Left ventricle myocardium inferior (tissue), 1 donor: ENCODE measurements around the gene VRTN. TPM values are rescaled to one million over a fixed set of nuclear protein-coding genes. Genes with fewer than 3 reads are reported as not detected.

Experiments
- DNase-seq: peaks from one replicate; pipeline ENCODE4 v3.0.0-alpha.2; 2020
- H3K27ac ChIP-seq: fragments of 200-600 bp; replicated peaks from 2 replicates; pipeline ENCODE4 v1.8.0; 2021
- H3K27me3 ChIP-seq: fragments of 200-600 bp; 2 replicates; pipeline ENCODE4 v1.8.0; 2021; ENCODE audit warnings: low read depth
- H3K36me3 ChIP-seq: fragments of 200-600 bp; 2 replicates; pipeline ENCODE4 v1.8.0; 2021
- H3K4me1 ChIP-seq: fragments of 200-600 bp; 2 replicates; pipeline ENCODE4 v1.8.0; 2021
- H3K4me3 ChIP-seq: fragments of 200-600 bp; 2 replicates; pipeline ENCODE4 v1.8.0; 2021; ENCODE audit warnings: mild to moderate bottlenecking, moderate library complexity
- H3K9me3 ChIP-seq: fragments of 200-600 bp; replicated peaks from 2 replicates; pipeline ENCODE4 v1.8.0; 2021
- CTCF ChIP-seq: fragments of 200-600 bp; IDR thresholded peaks from 2 replicates; pipeline ENCODE4 v1.8.0; 2021; ENCODE audit warnings: antibody characterized with exemption, mild to moderate bottlenecking, borderline replicate concordance
- intact Hi-C: fragments of 100-400 bp; cut with micrococcal nuclease; formaldehyde crosslinking; loops from one replicate; pipeline ENCODE4 v1.11.0; 2022
- total RNA-seq: library from RNA; stranded (reverse); fragmentation: NEBNext Ultra II Directional; extraction: Animal tissue kit (Norgen Biotek cat#: 25700); gene quantifications from one replicate; pipeline ENCODE4 v1.2.1, GENCODE V29; 2021
- donor health status: DM: no; HTN: yes; CAD: no; lungs with severe emphysema.

The VRTN gene
- total RNA-seq, 1 donor from 2014 or later = not detected

GRCh38 chr14:74401504-74402241 is 53.4 kb downstream of the VRTN start:
- H3K36me3 ChIP-seq = no peaks in the 10 kb centered on the region
- peak overlapping the region; percentile 45 for H3K4me3 ChIP-seq
- H3K27me3 ChIP-seq = peaks cover 62% of the 10 kb centered on the region
- TF ChIP-seq CTCF = no peak
- H3K9me3 ChIP-seq = no peaks in the 10 kb centered on the region
- intact Hi-C loops = no loop called here
- peaks cover 20% of the 10 kb centered on the region for H3K4me1 ChIP-seq
- peak; percentile 29 for DNase-seq
- H3K27ac ChIP-seq = no peak overlapping the region

DNA sequence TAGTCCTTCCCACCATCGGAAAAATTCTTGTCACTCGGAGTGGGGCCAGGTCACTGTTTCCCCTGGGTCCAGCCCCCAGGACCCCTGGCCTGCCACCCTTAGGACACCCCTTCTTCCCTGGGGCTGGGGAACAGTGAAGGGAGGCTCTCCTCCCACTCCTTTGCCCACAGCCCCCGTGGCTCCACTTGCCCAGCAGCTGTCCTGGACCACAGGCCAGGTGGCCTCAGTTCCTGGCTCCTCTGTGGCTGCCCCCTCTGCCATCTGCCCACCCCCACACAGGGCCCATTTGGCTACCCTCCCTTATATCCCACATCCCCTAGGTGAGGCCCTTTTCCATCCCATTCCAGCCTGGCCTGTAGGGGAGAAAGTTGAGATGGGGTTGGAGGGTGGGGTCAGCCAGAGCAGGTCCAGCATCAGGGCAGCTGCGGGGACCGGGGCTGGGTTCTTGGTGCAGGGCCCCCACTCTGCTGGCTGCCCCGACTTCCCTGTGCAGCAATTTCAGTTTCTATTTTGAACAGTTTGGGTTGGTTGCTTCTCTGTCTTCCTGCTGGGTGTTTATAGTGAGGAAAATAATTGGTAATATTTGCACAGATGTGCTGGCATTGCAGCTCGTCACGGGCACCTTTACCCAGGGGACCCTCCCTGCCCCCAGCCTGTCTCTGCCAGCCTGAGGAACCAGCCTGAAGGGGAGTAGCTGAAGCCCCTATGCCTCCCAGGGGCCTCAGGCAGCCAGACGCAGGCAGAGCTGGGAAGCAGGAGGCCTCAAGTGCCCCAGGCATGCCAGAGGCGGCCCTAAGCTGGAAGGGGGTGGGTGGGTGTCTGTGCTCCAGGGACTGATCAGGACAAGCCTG is 54.4 kb downstream of the VRTN start:
- no peaks in the 10 kb centered on the region for H3K9me3 ChIP-seq
- intact Hi-C loops = no loop called here
- H3K4me3 ChIP-seq = no peak overlapping the region
- peaks cover 65% of the 10 kb centered on the region for H3K27me3 ChIP-seq
- no peak for TF ChIP-seq CTCF
- no peak for DNase-seq
- H3K36me3 ChIP-seq = no peaks in the 10 kb centered on the region
- no peak overlapping the region for H3K27ac ChIP-seq
- peaks cover 20% of the 10 kb centered on the region for H3K4me1 ChIP-seq

DNA sequence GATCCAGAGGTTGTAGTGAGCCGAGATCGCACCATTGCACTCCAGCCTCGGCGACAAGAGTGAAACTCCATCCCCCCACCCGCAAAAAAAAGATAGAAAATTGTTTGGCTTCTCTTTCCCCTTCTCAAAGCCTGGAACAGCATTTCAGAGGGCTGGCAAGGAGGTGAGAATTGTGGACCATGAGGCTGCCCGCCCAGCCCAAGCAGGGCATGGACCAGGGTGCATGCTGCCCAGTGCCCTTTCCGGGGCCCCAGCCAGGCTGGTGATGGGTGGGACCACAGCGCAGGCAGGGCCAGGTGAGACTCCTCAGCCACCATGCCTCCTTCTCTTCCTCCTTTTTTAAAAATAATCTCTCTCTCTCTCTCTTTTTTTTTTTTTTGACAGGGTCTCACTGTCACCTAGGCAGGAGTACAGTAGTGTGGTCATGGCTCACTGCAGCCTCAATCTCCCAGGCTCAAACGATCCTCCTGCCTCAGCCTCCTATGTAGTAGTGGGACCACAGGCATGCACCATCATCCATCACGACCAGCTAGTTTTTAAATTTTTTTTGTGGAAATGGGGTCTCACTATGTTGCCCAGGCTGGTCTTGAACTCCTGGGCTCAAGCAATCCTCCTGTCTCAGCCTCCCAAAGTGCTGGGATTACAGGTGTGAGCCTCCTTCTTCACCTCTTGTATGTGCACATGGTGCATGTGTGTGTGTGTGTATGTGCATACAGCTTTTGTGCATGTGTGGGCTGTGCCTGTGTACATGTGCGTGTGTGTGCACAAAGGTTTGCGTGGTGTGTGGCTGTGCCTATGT is 55.5 kb downstream of the VRTN start:
- intact Hi-C loops = no loop called here
- H3K27me3 ChIP-seq = peaks cover 61% of the 10 kb centered on the region

DNA sequence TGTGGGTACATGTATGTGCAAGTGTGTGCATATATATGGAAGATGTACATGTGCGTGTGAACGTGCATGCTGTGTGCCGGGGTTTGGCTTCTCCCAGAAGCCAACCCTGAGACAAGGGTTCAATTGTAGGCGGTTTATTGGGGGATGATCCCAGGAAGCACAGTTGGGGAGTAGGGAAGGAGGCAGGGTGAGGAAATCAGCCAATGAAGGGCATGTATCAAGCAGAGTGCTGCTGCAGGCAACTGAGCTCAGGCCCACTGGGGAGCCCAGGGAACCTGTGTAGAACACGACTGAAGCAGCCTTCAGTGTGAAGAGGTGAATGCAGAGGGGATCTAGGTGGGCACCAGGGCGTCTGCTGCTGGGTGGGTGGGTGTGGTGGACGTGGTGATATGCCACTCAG is 56.2 kb downstream of the VRTN start:
- no peak overlapping the region for H3K27ac ChIP-seq
- DNase-seq = no peak

More for the DNA sequence above, 55.5 kb downstream of the VRTN start:
- TF ChIP-seq CTCF = no peak
- Histone ChIP-seq H3K36me3 (no peaks in the 10 kb centered on the region), H3K4me1 (peaks cover 20% of the 10 kb centered on the region), H3K27ac (no peak overlapping the region), H3K4me3 (no peak overlapping the region), H3K9me3 (no peaks in the 10 kb centered on the region)
- no peak for DNase-seq

More for the DNA sequence above, 56.2 kb downstream of the VRTN start:
- intact Hi-C loops = no loop called here
- Histone ChIP-seq H3K4me1 (peaks cover 20% of the 10 kb centered on the region), H3K36me3 (no peaks in the 10 kb centered on the region), H3K4me3 (no peak overlapping the region), H3K9me3 (no peaks in the 10 kb centered on the region), H3K27me3 (peaks cover 61% of the 10 kb centered on the region)
- TF ChIP-seq CTCF = no peak
